ENCODE results near the gene ARID5A. TPM values are rescaled to one million over a fixed set of nuclear protein-coding genes. Genes with fewer than 3 reads are reported as not detected.

ARID5A gene
- total RNA-seq, 1 donor from 2014 or later, result 16.4 TPM

- H3K36me3 Mint-ChIP-seq (ENCODE audit: low read depth, unreplicated experiment), result peaks cover 3% of the 10 kb centered on the region
- H3K27me3 Mint-ChIP-seq (ENCODE audit: unreplicated experiment), result peaks cover 17% of the 10 kb centered on the region
- no peak for TF ChIP-seq CTCF (IDR thresholded peaks at IDR 0.05; ENCODE audit: unreplicated experiment)
- H3K9me3 Mint-ChIP-seq (ENCODE audit: unreplicated experiment), result no peaks in the 10 kb centered on the region
- no peak for DNase-seq (ENCODE audit: low spot score)
- H3K4me1 Mint-ChIP-seq (ENCODE audit: unreplicated experiment), result peaks cover 4% of the 10 kb centered on the region
- no peak overlapping the region for H3K27ac Mint-ChIP-seq (ENCODE audit: unreplicated experiment)
- H3K4me3 Mint-ChIP-seq (ENCODE audit: unreplicated experiment), result no peak overlapping the region
These were observed 25.5 kb upstream of the ARID5A start for GRCh38 chr2:96510931-96511595.

- Mint-ChIP-seq H3K36me3 (ENCODE audit: low read depth, unreplicated experiment) (peaks cover 3% of the 10 kb centered on the region), H3K27ac (ENCODE audit: unreplicated experiment) (no peak overlapping the region), H3K9me3 (ENCODE audit: unreplicated experiment) (no peaks in the 10 kb centered on the region), H3K4me1 (ENCODE audit: unreplicated experiment) (peaks cover 4% of the 10 kb centered on the region), H3K27me3 (ENCODE audit: unreplicated experiment) (peaks cover 17% of the 10 kb centered on the region), H3K4me3 (ENCODE audit: unreplicated experiment) (no peak overlapping the region)
- no peak for DNase-seq (ENCODE audit: low spot score)
- no peak for TF ChIP-seq CTCF (IDR thresholded peaks at IDR 0.05; ENCODE audit: unreplicated experiment)
These were observed 24.7 kb upstream of the ARID5A start for GRCh38 chr2:96511851-96512250.

GRCh38 chr2:96512341-96512740, 24.2 kb upstream of the ARID5A start:
- peaks cover 17% of the 10 kb centered on the region for H3K27me3 Mint-ChIP-seq (ENCODE audit: unreplicated experiment)
- no peaks in the 10 kb centered on the region for H3K9me3 Mint-ChIP-seq (ENCODE audit: unreplicated experiment)
- no peak overlapping the region for H3K27ac Mint-ChIP-seq (ENCODE audit: unreplicated experiment)
- peaks cover 3% of the 10 kb centered on the region for H3K36me3 Mint-ChIP-seq (ENCODE audit: low read depth, unreplicated experiment)
- no peak for DNase-seq (ENCODE audit: low spot score)
- H3K4me3 Mint-ChIP-seq (ENCODE audit: unreplicated experiment), result no peak overlapping the region
- TF ChIP-seq CTCF (IDR thresholded peaks at IDR 0.05; ENCODE audit: unreplicated experiment), result no peak
- H3K4me1 Mint-ChIP-seq (ENCODE audit: unreplicated experiment), result peaks cover 4% of the 10 kb centered on the region

GRCh38 chr2:96514521-96514920, 22.0 kb upstream of the ARID5A start:
- no peak for TF ChIP-seq CTCF (IDR thresholded peaks at IDR 0.05; ENCODE audit: unreplicated experiment)
- no peak overlapping the region for H3K27ac Mint-ChIP-seq (ENCODE audit: unreplicated experiment)
- DNase-seq (ENCODE audit: low spot score), result no peak

GRCh38 chr2:96517079-96517478, 19.5 kb upstream of the ARID5A start:
- H3K36me3 Mint-ChIP-seq (ENCODE audit: low read depth, unreplicated experiment), result no peaks in the 10 kb centered on the region
- no peak for TF ChIP-seq CTCF (IDR thresholded peaks at IDR 0.05; ENCODE audit: unreplicated experiment)
- peaks cover 4% of the 10 kb centered on the region for H3K27me3 Mint-ChIP-seq (ENCODE audit: unreplicated experiment)
- H3K27ac Mint-ChIP-seq (ENCODE audit: unreplicated experiment), result no peak overlapping the region
- no peak overlapping the region for H3K4me3 Mint-ChIP-seq (ENCODE audit: unreplicated experiment)
- H3K9me3 Mint-ChIP-seq (ENCODE audit: unreplicated experiment), result no peaks in the 10 kb centered on the region
- no peaks in the 10 kb centered on the region for H3K4me1 Mint-ChIP-seq (ENCODE audit: unreplicated experiment)
- DNase-seq (ENCODE audit: low spot score), result no peak

More at GRCh38 chr2:96514521-96514920, 22.0 kb upstream of the ARID5A start:
- no peak overlapping the region for H3K4me3 Mint-ChIP-seq (ENCODE audit: unreplicated experiment)
- H3K4me1 Mint-ChIP-seq (ENCODE audit: unreplicated experiment), result no peaks in the 10 kb centered on the region
- H3K36me3 Mint-ChIP-seq (ENCODE audit: low read depth, unreplicated experiment), result peaks cover 3% of the 10 kb centered on the region
- no peaks in the 10 kb centered on the region for H3K9me3 Mint-ChIP-seq (ENCODE audit: unreplicated experiment)
- peaks cover 13% of the 10 kb centered on the region for H3K27me3 Mint-ChIP-seq (ENCODE audit: unreplicated experiment)
